ENCODE data around the gene XAGE2. TPM values are rescaled to one million over a fixed set of nuclear protein-coding genes. Genes with fewer than 3 reads are reported as not detected.

Gene XAGE2
- total RNA-seq, 1 donor from 2014 or later, result not detected

- DNase-seq (ENCODE audit: low spot score), result no peak
These were observed 55.8 kb downstream of the XAGE2 start for GRCh38 chrX:52424656-52425055.

Small RNA genes within 50 kb of the gene (microRNA-seq; reads per million reads assigned to microRNA genes)
- gene MIR8088 (ENCODE audit: borderline number of aligned reads), result not detected

Other genes with a start within 250 kb of the XAGE2 start
- gene MAGED4, start 184.1 kb upstream of the XAGE2 start, total RNA-seq, result 1.2 TPM
- not detected for gene XAGE1A, start 126.8 kb downstream of the XAGE2 start, total RNA-seq
- gene XAGE1B, start 148.0 kb downstream of the XAGE2 start, total RNA-seq, result not detected